ENCODE results near the gene SHB.

SHB gene

DNA sequence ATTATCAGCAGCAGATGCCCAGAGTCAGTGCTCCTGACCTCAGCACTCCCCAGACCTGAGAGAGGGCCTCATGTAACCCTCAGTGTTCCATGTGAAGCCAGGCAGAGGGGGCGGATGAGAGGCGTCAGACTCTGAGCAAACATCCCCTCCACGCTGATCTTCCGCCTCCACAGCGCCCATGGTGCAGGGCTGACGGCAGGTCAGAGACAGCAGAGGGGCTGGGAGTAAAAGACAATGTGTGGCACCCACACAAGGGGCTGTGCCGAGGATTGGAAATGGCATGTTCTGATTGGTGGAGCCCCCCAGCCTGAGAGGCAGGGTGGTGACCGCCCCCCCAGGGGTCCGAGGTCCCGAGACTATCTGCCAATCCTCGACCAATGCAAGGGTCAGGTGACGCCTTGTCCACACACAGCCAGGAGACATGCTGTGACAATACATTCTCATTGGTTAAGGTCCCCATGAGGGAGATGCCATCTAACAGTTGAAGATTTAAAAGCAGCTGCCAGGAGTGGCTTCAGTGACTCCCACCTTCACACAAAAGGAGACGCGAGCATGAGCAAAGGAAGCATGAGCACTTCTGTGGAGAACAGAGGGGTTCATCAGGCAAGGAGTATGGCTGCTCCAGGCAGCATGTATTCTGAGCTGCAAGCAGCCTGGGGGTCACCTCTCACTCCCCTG, 145.8 kb downstream of the SHB start:
- in situ Hi-C loops (cut with MboI; ENCODE audit: low sequenced_read_pairs): loop anchor here (10.0 to 25.0 kb wide), 2 partner anchors 72 to 239 kb away; no protein-coding TSS in a partner anchor

DNA sequence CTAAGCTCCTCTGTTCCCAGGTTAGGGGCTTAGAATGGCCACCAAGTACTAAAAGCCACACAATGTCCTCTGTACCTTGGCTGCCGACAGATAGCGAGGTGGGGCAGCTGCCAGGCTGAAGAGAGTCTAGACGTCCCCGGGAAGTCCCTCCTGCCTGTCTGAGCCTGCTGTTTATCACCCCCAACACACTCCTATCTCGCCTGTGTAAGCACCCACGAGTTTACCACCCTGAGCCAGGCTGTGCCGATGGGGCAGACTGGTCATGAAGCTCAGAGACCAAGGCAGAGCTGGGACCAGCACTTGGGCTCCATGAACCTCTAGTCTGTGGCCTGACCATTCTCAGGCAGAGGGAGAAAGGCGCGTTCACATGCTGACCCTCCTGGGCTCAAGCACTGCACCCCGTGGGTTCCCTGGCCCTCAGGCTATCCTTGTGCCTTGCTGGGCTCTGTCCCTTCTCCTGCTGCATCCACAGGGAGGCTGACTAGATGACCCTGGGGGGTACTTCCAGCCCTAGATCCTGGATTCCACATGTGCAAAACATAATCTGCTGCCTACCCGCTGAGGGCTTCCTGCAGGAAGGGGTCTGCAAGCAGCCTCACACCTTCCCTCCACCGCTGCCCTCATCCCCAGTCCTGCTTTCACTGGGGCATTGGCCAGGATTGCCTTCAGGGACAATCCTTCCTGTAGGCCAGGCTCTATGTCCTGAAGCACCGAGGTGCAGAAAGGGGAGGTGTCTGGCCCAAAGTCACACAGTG, 146.5 kb downstream of the SHB start:
- in situ Hi-C loops (cut with MboI; ENCODE audit: low sequenced_read_pairs): loop anchor here (10.0 to 25.0 kb wide), 2 partner anchors 72 to 240 kb away; no protein-coding TSS in a partner anchor

DNA sequence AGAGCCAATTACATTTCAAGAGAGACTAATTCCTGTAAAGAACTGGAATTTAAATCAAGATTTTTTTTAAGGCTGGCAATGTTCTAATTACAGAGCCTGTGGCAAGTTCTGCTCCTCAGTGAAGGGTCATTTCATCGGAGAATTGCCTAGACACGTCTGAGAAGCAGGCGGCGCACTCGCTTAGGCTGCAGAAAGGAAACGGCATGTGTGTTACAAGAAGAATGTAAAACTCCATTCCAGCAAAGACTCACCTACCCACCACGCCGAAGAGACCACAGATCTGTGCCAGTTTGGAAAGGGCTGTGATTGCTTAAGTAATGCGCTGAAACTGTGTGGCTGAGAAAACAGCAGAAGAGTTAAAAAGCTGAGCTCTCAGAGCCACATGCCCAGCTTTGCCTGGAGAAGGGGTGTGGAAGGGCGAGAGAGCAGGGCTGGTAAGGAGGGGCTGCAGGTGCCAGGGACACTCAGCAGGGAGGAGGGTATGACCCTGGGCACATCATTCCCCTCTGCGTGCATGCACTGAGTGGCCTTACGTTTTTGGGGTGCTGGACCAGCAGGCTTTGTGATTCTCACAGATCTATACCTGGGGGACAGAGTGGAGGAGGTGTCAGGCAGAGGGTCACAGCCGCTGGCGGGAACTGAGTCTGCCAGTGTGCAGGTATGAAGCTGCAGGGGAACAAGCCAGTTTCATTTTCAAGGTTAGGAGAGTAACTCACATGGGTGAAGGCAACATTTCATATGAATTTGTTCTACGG, 147.3 kb downstream of the SHB start:
- in situ Hi-C loops (cut with MboI; ENCODE audit: low sequenced_read_pairs): loop anchor here (10.0 to 25.0 kb wide), 2 partner anchors 73 to 241 kb away; no protein-coding TSS in a partner anchor

- in situ Hi-C loops (cut with MboI; ENCODE audit: low sequenced_read_pairs): loop anchor here (10.0 to 25.0 kb wide), 2 partner anchors 74 to 241 kb away; no protein-coding TSS in a partner anchor
Measured at GRCh38 chr9:37921168-37921510, 147.9 kb downstream of the SHB start.

- in situ Hi-C loops (cut with MboI; ENCODE audit: low sequenced_read_pairs): loop anchor here (10.0 to 25.0 kb wide), 2 partner anchors 74 to 242 kb away; no protein-coding TSS in a partner anchor
Measured at GRCh38 chr9:37920471-37921167, 148.4 kb downstream of the SHB start.

GRCh38 chr9:37919956-37920335, 149.1 kb downstream of the SHB start:
- in situ Hi-C loops (cut with MboI; ENCODE audit: low sequenced_read_pairs): loop anchor here (10.0 to 25.0 kb wide), 3 partner anchors 75 to 242 kb away; no protein-coding TSS in a partner anchor

- in situ Hi-C loops (cut with MboI; ENCODE audit: low sequenced_read_pairs): loop anchor here (10.0 to 25.0 kb wide), 2 partner anchors 155 to 243 kb away; no protein-coding TSS in a partner anchor
Measured at GRCh38 chr9:37919246-37919955, 149.6 kb downstream of the SHB start.

GRCh38 chr9:37918665-37919170, 150.3 kb downstream of the SHB start:
- in situ Hi-C loops (cut with MboI; ENCODE audit: low sequenced_read_pairs): loop anchor here (10.0 to 25.0 kb wide), 2 partner anchors 156 to 244 kb away; no protein-coding TSS in a partner anchor

DNA sequence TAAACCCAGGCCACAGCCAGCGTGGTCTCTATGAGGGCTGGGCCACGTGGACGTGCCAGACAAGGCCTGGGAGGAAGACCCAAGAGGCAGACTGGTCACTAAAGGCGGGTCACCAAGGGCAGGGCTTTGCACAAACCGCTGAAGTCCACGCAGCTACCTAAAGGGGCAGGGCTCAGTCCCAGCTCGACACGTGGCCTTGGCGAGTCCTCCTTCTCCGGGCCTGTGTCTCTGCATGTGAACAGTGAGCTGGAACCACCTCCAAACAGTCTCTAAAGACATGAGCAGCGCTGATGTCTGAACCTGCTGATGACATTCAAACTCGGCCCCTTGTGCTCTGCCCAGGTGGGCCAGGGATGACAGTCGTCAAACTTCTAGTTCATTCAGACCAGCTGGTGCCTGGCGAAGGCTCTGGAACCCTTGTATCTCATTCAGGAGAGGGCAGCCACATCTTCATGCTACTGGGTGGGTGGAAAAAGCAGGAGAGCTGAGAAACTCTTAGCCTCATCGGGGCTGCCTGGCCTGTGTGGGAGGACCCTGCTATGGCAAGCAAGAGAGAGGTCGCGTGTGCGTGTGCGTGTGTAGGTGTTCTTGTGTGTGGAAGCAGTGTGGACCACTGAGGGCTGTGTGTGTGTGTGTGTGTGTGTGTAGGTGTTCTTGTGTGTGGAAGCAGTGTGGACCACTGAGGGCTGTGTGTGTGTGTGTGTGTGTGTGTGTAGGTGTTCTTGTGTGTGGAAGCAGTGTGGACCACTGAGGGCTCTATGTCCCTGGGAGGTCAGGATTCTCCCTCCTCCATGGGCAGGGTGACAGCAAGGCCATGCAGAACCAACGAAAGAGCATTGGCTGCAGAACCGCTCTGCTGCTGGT, 151.0 kb downstream of the SHB start:
- in situ Hi-C loops (cut with MboI; ENCODE audit: low sequenced_read_pairs): loop anchor here (10.0 to 25.0 kb wide), 2 partner anchors 157 to 244 kb away; no protein-coding TSS in a partner anchor

- in situ Hi-C loops (cut with MboI; ENCODE audit: low sequenced_read_pairs): loop anchor here (10.0 to 25.0 kb wide), 2 partner anchors 157 to 245 kb away; no protein-coding TSS in a partner anchor
Measured at GRCh38 chr9:37917313-37917731, 151.7 kb downstream of the SHB start.

GRCh38 chr9:37916471-37917312, 152.3 kb downstream of the SHB start:
- in situ Hi-C loops (cut with MboI; ENCODE audit: low sequenced_read_pairs): loop anchor here (10.0 to 25.0 kb wide), 2 partner anchors 158 to 246 kb away; no protein-coding TSS in a partner anchor

DNA sequence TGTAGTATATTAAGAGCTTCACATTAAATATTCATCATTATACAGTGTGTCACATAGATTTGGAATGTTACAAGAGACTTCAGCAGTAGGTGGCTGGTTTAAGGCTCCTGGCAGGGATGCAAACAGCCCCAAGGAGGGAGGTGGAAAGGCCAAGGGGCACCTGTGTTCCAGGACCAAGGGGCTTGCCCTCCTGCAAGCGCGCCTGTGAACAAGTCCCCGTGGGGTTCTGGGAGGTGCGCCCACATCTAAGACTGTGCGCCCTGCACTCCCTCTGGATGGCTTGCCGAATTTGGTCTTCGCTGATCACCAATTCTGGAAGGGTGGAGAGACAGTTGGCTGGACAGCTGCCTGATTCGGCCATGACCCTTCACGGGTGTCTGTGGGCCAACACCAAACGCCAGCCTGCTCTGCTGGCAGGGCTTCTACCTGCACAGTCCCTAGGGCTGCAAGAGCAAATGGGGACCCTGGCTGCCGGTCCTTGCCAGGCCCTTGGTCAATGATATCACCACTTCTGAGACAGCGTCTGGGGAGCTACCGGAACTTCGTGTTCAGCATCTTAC, 153.0 kb downstream of the SHB start:
- in situ Hi-C loops (cut with MboI; ENCODE audit: low sequenced_read_pairs): loop anchor here (10.0 to 25.0 kb wide), 2 partner anchors 159 to 246 kb away; no protein-coding TSS in a partner anchor

GRCh38 chr9:37914701-37915358, 154.2 kb downstream of the SHB start:
- in situ Hi-C loops (cut with MboI; ENCODE audit: low sequenced_read_pairs): loop anchor here (5.0 to 25.0 kb wide), 3 partner anchors 160 to 447 kb away; no protein-coding TSS in a partner anchor

GRCh38 chr9:37914154-37914551, 154.9 kb downstream of the SHB start:
- in situ Hi-C loops (cut with MboI; ENCODE audit: low sequenced_read_pairs): loop anchor here (5.0 to 25.0 kb wide), 3 partner anchors 161 to 448 kb away; no protein-coding TSS in a partner anchor

- in situ Hi-C loops (cut with MboI; ENCODE audit: low sequenced_read_pairs): loop anchor here (5.0 to 25.0 kb wide), 3 partner anchors 161 to 449 kb away; no protein-coding TSS in a partner anchor
Measured at GRCh38 chr9:37913480-37914153, 155.4 kb downstream of the SHB start.

GRCh38 chr9:37911271-37911681, 157.8 kb downstream of the SHB start:
- in situ Hi-C loops (cut with MboI; ENCODE audit: low sequenced_read_pairs): loop anchor here (5.0 to 25.0 kb wide), 3 partner anchors 164 to 451 kb away; no protein-coding TSS in a partner anchor

All from HL-60/S4 (cell line).